Measurements from ENCODE around the gene SEC14L2. TPM values are rescaled to one million over a fixed set of nuclear protein-coding genes. Genes with fewer than 3 reads are reported as not detected.

SEC14L2 gene
- total RNA-seq, 4 donors from 2014 or later: 3.0 to 8.8 (median 5.0) TPM

DNA sequence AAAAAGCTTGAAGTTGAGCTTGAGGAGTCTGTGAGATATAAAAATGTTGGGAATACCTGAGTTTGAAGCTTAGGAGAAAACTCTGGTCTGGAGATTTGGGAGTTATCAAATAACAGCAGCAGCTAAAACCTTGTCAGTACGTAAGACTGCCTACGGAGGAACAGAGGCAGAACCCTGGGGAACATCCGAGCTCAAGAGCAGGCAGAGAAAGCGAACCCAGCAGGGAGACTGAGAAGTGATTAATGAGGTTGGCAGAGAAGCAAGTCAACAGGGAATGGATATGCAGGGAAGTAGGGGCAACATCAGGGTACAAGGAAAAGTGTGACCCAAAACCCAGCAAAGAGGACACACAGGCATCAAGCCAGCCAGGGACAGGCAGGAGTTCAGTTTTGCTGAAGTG, 16.2 kb downstream of the SEC14L2 start:
- ATAC-seq (ENCODE audit: low FRiP score) (no peak), DNase-seq (ENCODE audit: low spot score) (no peak)
- TF ChIP-seq CTCF (IDR thresholded peaks at IDR 0.05): no peak

DNA sequence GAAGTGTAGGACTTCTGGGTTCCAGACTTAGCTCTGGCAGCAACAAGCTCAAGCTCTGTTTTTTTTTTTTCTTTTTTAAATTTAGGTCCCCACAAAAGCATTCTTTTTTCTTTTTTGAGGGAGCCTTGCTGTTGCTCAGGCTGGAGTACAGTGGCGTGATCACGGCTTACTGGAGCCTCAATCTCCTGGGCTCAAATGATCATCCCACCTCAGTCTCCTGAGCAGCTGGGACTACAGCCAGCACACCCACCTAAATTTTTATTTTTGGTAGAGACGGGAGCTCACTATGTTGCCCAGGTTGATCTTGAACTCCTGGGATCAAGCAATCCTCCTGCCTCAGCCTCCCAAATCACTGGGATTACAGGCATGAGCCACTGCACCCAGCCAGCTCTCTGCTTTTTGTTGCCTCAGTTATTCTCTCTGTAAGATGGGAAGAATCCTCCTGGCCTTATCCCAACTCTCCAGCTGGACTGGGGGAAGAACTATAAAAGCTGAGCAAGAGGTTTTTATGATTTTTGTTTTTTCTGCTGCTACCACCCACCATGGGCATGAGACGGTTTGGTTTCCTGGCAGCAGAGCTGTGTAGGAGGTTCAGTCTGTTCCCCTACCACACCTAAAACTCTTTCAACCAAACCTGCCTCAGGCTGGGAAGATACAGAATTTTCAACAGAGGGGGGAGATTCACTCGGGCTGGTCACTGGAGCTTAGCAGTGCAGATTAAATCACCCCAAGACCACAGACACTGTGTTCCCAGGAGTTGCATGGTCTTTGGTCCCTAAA, 17.1 kb downstream of the SEC14L2 start:
- no peak for TF ChIP-seq CTCF (IDR thresholded peaks at IDR 0.05)
- ATAC-seq (ENCODE audit: low FRiP score) (no peak), DNase-seq (ENCODE audit: low spot score) (no peak)

DNA sequence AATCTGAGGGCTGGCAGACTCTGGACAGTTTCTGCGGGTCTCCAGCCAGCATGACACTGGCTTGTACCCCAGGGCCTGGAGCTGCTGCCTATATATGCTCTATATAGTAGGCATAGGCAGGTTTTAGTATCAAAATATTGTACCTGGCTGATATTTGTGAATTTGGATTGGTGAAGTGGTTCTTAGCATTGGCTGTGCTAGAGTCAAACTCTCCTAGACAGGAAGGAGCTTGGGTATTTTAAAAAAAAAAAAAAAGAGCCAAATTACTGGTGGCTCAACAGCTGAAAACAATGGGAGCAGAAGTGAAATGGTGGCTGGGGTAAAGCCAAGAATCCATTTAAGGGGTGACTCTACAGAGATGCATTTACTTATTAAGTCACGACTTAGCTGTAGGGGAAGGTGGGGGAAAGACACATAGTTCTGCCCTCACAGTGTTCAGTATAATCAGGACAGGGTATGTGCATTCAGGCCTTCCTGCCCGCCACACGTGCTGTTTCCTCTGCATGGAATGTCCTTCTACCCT, 17.8 kb downstream of the SEC14L2 start:
- no peak for DNase-seq (ENCODE audit: low spot score)
- no peak for TF ChIP-seq CTCF (IDR thresholded peaks at IDR 0.05)

GRCh38 chr22:30416403-30416802, 19.6 kb downstream of the SEC14L2 start:
- no peak for TF ChIP-seq CTCF (IDR thresholded peaks at IDR 0.05)

More for the DNA sequence above, 17.8 kb downstream of the SEC14L2 start:
- no peak for ATAC-seq (ENCODE audit: low FRiP score)

DNA sequence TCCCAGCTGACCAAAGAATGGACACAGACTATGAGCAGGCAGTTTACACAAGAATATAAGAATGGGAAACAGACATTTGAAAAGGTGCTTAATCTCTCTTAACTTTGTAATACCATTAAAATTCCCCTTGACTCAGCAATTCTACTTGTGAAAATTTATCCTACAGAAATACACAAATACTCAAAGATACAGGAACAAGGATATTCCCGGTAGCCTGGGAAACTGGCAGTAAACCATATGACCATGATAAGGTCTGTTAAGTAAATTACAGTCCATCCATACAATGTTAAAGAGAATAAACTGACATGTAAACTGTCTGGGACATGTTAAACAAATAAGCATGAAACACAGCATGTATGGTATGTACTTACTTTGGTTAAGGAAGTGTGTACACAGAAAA, 20.0 kb downstream of the SEC14L2 start:
- DNase-seq (ENCODE audit: low spot score) (no peak), ATAC-seq (ENCODE audit: low FRiP score) (no peak)
- TF ChIP-seq CTCF (IDR thresholded peaks at IDR 0.05): no peak

More at GRCh38 chr22:30416403-30416802, 19.6 kb downstream of the SEC14L2 start:
- ATAC-seq (ENCODE audit: low FRiP score) (no peak), DNase-seq (ENCODE audit: low spot score) (no peak)

- no peak for TF ChIP-seq CTCF (IDR thresholded peaks at IDR 0.05)
- ATAC-seq (ENCODE audit: low FRiP score) (no peak), DNase-seq (ENCODE audit: low spot score) (no peak)
These were observed 23.7 kb downstream of the SEC14L2 start for GRCh38 chr22:30420347-30421125.

Measured in omental fat pad (tissue), 4 donors.